ENCODE results near the gene CRTC1.

The CRTC1 gene

DNA sequence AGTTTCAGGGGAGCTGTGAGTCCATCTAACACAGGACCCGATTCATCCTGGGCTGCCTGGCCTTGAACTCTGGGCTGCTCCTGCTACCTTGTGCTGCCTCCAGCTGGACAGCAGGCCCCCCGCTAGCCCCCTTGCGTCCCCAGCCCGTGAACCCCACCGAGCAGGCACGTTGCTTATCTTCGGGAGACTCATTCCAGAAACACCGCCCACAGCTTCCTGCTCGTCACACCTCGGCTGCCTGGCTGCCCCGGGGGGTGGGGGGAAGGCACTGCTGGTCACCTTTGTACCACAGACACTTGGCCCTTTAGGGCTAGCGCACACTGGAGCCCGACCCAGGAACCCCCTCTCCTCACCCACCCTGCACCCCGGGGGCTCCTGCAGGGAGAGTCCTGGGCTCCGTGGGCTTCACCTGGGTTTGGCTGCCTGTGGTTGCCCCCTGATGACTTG lies 48.1 kb downstream of the CRTC1 start:
- DNase-seq: no peak

DNA sequence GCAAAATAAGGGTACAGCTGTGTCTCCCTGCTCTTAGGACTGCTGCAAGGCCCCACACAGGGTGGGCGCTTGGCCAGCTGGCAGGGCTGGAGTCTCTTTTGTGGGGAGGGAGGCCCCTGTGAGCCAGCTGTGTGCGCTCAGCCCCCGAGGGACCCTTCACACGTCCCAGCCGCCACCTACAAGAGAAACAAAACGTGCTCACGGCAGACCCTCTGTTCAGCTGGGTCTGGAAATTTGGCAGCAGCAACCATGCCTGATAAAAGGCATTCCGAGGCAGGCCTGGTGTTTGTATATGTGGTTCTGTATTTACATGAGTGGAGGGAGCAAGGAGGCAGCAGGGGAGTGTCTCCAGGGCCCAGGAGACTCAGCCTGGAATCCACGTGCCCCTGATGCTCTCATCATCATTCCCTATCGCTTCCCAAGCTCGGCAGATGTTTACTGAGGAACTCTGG lies 49.7 kb downstream of the CRTC1 start:
- no peak for DNase-seq

DNA sequence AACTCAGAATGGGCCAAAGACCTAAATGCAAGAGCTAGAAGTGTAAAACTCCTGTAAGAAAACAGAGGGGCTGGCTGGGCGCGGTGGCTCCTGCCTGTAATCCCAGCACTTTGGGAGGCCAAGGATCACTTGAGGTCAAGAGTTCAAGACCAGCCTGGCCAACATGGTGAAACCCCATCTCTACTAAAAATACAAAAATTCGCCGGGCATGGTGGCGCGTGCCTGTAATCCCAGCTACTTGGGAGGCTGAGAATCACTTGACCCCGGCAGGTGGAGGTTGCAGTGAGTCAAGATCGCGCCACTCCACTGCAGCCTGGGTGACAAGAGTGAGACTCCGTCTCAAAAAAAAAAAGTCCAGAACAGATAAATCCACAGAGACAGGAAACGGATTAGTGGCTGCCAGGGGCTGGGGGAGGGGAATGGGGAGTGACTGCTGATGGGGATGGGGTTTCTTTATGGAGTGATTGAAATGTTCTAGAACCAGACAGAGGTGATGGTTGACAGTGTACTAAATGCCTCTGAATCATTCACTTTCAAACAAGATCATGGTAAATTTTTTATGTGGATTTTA lies 50.4 kb downstream of the CRTC1 start:
- peak; percentile 55 for DNase-seq

DNA sequence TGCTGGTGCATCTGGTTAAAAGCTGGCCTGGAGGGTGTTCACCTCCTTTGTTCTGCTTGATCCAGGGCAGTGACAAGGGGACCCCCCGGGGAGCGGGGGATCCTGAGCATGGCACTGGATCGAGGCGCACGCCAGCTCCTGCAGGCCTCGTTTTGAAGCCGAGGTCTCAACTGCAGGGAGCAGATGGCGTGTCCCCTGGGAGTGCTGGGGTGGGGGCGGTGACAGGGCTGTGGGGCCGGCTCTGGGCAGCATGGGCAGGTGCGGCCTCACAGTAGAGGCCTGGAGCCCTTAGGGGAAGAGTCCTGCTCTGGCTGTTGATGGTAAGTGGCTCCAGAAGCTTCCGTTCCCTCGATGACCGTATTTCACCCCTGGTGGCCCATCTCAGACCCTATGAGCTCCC lies 51.8 kb downstream of the CRTC1 start:
- DNase-seq: no peak

DNA sequence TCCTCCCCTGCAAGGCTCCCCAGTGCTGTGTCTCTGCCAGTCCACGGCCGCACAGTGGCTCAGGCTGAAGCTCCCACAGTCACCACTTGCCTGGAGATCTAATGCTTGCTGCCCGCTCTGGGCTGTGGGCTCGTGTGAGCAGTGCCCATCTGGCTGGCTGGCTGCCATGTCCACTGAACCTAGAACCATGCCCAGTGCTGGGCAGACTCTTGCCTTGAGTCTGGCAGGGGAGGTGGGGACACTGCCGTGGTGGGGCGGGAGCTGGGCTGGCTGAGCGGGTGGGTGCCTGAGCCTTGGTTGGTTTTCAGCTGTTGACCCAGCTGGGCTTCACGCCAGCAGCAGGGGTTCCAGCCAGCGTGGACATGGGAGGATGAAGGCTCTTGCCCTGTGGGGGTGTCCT lies 52.3 kb downstream of the CRTC1 start:
- peak; percentile 19 for DNase-seq

DNA sequence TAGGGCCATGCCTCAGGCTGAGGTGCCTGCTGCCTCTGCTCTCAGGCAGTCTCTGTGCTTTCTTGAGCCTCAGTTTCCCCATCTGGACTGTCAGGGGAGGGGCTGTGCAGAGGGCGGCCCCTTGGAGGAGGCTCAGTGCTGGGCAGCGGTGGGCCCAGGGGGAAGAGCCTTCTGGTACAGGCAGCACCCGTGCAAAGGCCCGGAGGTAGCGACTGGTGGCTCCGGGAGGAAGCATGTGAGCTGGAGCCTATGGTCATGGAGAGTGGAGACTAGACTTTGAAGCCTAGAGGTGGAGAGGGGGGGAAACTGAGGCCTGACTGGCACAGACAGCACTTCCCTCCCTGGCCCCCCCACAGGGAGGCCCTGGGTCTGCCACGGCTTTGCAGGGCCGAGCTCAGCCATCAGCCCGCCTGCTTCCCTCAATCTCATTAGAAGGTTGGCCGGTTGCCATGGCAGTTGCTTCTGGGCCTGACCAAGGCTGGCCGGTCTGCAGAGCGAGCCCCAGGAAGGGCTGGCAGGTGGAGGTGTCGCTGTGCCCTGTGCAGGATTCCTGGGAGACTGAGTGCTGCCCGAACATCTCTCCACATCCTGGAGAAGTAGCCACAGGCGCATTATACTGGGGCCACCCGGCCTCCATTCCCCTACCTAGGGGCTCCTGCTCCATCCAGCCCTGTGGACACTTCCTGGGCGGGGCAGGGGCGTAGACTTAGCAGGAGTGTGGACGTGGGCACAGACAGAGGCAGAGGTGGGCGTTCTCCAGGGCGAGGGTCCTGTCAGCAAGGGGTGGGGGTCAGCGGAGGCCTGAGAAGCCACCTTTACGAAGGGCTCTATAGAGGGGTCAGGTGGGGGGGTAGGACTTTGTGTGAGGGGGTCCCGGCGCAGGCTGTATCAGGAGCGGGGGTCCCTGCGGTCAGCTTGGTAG lies 53.2 kb downstream of the CRTC1 start:
- DNase-seq: peak; percentile 84

DNA sequence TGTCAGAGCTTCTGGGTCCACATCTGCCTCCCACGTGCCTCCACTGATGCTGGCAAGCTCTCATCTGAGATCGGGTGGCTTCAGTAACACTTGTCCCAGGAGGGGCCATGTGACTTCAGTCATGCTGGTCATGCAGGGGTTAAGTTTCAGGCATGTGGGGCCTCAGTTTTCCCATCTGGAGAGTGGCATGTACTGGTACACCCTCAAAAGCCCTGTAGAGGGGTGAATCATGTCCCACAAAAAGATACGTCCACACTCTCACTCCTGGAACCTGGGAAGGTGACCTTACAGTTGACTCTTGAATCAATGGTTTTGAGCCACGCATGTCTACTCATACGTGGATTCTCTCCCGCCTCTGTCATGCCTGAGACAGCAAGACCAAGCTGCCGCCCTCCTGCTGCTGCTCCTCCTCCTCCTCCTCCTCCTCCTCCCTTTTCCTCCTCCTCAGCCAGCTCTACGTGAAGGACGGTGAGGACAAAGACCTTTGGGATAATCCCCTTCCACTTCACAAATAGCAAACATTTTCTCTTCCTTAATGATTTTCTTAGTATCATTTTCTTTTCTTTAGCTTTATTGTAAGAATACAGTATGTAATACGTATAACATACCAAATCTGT lies 54.0 kb downstream of the CRTC1 start:
- DNase-seq: peak; percentile 81

DNA sequence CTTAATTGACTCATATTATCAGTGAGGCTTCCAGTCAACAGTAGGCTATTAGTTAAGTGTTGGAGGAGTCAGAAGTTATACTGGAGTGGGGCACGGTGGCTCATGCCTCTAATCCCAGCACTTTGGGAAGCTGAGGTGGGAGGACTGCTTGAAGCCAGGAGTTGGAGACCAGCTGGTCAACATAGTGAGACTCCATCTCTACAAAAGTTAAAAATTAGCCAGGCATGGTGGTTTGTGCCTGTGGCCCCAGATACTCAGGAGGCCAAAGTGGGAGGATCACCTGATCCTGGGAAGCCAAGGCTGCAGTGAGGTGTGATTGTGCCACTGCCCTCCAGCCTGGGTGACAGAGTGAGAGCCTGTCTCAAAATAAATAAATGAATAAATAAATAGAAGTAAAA lies 54.5 kb downstream of the CRTC1 start:
- peak; percentile 93 for DNase-seq

DNA sequence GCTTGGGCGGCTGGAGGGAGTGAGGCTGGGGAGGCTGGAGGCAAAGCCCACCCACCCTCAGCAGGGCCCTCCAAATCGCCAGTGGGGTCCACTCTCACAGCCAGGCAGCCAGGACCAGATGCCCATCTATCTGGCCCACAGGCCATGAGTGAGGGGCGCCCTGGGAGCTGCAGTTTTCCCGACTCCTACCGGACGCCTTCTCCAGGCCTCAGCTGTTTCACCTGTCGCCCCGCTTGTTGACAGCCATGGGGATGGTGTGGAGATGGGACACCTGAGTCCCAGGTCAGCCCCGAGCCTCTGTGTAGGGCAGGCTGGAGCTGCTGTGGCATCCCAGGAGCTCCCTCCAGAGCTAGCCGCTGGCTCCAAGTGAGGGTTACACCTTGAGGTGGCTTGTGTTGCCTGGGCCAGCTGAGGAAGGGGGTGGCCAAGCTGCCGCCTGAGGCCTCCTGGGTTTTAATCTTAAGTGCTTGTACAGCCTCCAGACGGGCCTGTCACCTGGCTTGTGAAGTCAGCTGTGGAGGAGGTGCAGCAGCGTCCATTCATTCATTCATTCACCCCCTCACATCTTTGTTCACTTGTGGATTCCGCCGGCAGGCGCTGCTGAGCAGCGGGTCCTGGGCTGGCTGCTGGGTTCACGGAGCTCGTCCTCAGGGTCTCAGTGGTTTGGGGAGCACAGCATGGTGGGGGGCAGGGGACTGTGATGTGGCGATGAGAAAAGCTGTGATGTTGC lies 55.6 kb downstream of the CRTC1 start:
- no peak for DNase-seq

DNA sequence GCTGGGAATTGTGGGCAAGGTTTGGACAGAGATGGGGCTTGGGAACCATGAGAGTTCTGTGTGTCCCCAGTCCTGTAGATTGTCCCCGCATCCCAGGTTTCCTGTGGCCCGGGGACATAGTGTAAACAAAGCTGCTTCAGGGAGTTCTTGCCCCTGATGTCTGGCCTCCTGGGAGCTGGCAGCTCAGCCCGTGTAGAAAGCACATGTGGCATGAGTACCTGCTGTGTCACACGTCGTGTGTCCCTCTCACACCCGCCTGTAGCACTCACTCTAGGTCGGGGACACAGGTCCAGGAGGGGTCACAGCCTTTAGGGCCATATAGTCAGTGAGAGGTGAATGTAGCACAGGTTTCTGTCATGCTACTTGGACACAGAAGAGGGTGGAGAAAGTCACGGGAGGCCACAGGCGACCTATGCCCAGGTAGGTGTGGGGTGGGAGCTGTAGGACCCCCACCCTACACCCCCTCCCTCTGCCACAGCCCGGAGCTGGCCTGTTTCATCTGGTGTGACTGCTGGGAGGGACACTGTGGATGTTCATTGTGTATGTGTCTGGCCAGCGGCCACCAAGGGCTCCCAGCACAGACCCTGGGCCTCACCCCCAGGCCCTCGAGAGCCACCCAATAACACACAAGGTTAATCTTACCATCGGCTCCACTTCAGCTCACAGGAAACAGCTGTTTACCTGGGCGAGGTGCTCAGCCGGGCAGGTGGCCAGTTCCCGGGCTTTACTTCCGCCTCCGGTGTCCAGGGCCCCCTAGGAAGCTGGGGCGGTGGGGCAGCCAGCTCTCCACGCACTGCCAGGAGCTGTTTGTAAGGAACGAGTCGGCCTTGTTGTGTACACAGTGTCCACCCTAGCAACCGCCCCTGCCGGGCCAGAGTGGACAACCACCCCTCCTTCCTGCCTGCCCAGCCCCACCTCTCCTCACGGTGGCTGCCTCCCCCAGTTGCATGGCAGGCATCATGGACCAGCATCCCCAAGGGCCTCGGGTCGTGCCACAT lies 57.9 kb downstream of the CRTC1 start:
- peak; percentile 97 for DNase-seq

DNA sequence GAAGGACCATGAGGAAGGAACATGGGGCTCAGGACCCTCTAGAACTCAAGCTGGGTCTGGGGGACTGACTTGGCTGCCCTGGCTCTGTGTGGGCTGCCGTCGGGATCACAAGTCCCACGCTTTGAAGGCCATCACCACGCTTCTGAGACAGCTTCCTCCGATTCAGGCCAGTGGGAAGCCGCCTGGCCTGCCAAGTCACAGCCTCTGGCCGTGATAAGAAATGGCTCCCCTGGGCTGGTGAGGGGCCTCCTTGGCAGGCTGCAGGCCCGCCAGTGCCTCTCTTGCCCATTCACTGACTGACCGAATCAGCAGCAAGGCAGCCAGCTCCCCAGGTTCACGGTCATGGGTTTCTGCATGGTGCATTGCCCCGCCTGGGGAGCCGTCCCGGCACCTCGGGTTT lies 58.8 kb downstream of the CRTC1 start:
- DNase-seq: no peak

DNA sequence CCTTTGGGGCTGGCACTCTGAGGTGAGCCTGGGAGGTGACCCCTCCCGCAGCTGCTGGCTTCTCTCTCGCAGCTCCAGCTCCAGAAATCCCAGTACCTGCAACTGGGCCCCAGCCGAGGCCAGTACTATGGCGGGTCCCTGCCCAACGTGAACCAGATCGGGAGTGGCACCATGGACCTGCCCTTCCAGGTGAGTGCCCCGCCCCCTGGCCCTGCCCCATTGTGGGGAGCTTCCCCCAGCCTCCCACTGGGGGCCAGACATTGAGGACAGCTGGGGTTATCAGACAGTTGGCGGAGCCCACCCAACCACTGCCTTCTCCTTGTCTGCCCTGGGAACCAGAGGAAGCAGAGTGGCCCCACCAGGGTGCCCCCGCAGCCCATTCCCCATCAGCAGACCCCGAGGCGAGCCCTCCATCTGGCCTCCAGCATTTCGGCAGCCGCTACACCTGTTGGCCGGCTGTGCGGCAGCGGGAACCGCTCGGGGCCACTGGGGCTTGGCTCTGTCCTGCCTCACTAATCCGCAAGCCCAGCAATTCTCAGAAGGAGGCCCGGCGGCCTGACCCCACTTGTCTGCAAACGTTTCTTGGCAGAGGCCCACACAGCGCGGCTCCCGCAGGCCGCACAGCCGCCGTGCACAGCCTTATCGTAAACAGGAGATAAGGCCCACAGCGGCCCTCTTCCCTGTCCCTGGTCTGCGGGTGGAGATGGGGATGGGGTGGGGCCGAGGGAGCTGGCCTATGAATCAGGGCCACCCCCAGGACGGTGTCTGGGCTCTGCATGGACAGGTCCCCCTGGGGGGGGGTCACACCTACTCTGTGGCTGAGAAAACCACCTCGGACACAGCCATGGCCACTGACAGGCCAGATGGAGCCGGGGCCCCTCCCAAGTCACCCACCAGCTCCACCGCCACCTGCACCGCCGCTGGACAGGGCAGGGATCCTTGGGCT lies 59.6 kb downstream of the CRTC1 start:
- DNase-seq: no peak

DNA sequence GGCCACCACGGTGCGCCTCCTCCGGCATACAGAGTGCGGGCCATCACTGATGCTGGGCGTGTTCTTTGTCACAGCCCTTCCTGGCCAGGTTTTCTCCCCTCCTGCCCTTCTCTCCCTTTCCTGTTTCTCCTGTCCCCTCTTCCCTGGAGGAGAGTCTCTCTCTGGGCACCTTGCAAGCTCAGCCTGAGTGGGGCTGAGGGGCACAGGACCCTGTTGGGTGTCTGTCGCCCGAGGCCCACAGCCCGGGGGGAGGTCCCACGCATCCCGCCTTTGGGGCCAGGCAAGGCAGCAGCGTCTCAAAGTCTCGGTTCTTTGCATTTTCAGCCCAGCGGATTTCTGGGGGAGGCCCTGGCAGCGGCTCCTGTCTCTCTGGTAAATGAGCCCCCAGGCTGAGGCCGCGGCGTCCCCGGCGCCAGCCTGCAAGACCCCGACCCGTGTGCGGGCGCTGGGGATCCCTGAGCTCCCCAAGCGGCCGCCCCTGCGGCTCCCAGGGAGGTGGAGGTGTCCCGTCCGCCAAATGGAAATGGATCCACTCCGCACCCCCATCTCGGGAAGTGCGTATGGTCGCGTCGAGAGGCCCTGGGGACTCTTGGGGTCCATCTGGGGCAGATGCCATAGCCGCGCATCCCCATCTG lies 60.4 kb downstream of the CRTC1 start:
- DNase-seq: no peak

DNA sequence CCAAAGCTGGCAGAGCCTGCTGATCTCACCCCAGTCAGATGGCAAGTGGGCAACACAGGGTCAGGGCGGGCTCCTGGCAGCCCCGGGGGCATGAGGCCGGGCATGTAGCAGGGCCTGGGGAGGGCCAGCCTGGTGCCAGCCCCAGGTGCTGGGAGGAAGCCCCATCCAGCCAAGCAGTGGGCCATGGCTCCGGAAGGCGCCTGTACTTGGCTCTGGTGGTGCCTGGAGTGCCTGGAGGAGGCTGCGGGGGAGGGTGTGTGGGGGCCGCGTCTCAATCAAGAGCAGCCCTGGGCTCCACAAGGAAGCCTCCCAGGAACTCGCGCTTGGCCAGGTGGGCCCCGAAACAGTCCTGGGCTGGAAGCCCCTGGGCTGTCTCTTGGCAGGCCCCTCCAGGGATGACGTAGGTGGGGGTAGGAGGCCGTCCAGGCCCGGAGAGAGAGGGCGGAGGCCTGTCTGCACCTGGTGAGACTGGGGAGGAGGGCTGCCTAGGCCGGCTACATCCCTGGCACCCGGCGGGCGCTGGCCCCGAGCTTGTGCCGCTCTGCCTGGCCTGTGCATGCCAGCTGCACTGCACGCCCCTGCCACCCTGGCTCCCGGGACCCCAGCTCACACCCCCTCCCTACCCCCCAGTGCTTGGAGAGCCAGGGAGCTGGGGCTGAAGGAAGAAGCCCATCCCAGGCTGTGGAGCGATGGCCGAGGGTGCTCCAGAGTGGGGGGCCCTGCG lies 61.7 kb downstream of the CRTC1 start:
- DNase-seq: no peak

DNA sequence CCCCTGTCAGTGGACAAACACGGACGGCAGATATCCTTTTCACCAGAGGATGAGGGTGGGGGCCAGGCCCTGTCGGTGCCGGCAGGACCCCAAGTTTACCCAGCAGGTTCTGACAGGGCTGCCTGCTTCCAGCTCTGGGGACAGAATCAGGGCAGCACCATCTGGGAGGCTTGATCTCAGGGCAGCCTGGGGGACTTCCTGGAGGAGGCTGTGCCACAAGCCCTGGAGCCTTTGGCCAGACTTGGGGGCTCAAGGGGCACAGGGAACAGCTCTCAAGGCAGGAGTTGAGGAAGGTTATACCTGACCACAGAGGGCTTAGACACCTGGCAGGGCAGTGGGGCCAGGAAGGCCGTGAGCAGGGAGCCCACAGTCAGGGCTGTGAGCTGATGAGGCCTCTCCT lies 62.5 kb downstream of the CRTC1 start:
- DNase-seq: no peak

DNA sequence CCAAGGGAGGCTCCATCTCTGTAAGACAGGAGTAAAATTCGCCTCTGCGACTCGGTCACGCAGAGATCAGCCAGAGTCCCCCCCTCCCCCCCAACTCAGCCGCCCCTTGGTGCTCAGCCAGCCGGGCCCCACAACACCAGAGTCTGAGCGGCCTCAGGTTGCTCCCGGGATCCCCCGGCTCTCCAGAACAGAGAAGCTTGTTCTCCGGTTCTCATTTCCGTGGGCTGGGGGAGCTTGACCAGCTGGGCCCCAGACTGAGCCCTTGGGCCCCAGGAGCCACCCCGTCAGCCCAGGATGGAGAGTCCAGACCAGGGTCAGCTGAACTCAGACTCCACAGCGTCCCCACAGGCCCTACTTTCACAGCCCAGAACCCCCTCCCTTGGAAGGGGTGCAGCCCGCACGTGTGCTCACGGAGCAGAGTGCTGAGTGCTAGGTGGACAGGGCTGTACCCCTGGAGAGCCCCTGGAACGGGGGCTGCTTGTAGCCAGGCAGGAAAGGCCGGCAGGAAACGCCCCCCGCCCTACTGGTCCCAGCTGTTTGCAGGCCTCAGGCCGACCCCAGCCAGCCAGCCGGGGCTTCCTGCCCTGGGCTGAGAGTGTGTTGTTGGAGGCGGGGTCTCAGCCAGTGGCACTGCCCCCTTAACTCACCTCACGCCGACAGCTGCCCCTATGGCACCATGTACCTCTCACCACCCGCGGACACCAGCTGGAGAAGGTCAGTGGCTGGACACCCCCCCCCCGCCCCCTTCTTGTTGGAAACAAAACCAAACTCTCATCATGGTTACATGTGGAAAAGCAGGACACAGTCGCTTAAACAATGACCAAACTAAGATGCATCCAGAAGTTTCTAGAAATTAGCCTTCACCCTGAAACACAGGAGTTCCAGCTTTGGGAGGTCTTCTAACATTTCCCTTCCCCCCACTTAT lies 63.2 kb downstream of the CRTC1 start:
- DNase-seq: no peak

DNA sequence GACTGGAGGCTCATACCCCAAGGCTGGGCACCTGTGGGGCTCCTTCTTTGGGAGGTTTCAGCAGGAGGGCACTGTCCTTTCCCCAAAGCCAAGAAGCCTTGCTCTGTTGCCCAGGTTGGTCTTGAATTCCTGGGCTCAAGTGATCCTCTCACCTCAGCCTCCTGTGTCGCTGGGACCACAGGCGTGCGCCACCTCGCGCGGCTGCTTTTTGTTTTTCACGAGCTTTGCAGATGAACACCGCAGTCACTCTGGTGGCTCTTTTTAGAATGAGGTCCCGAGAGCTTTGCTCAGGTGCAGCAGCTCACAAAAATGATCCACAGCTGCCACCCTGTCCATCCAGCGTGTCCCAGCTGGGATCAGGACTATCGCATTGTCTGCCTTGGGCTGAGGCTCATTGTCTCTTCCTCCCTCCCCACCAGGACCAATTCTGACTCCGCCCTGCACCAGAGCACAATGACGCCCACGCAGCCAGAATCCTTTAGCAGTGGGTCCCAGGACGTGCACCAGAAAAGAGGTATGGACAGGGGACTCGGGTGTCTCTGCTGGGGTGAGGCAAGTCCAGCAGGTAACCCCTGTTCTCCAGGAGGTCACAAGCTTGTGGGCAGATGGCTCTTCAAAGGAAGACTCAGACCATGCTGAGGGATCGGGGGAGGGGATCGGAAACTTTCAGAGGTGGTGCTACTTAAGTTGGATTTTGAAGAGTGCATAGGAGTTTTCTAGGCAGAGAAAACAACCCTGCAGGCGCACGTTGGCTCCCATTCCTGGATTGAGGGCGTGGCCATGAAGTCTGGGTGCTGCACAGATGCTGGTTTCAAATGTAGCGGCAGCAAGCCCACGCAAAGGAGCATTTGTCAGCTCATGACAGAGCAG lies 66.1 kb downstream of the CRTC1 start:
- DNase-seq: no peak

Measured in DMS53 (cell line).